ENCODE data around the gene PPM1E.
A peak's percentile ranks its signal among the peaks of the same experiment; 100 is the strongest.

The PPM1E gene

GRCh38 chr17:59002126-59002525, 246.5 kb downstream of the PPM1E start:
- no peak for TF ChIP-seq CTCF (IDR thresholded peaks at IDR 0.05; ENCODE audit: low read depth, low read length, missing control alignments)
- H3K4me3 ChIP-seq (replicated peaks; ENCODE audit: low read depth, low read length): no peak overlapping the region
- DNase-seq (ENCODE audit: extremely low read depth, low read depth): no peak

- H3K4me3 ChIP-seq (replicated peaks; ENCODE audit: low read depth, low read length): no peak overlapping the region
- no peak for TF ChIP-seq CTCF (IDR thresholded peaks at IDR 0.05; ENCODE audit: low read depth, low read length, missing control alignments)
- no peak for DNase-seq (ENCODE audit: extremely low read depth, low read depth)
These were observed 247.2 kb downstream of the PPM1E start for GRCh38 chr17:59002848-59003247.

- H3K4me3 ChIP-seq (replicated peaks; ENCODE audit: low read depth, low read length): no peak overlapping the region
- no peak for TF ChIP-seq CTCF (IDR thresholded peaks at IDR 0.05; ENCODE audit: low read depth, low read length, missing control alignments)
- no peak for DNase-seq (ENCODE audit: extremely low read depth, low read depth)
These were observed 248.2 kb downstream of the PPM1E start for GRCh38 chr17:59003860-59004259.

- TF ChIP-seq CTCF (IDR thresholded peaks at IDR 0.05; ENCODE audit: low read depth, low read length, missing control alignments): peak; percentile 86
- DNase-seq (ENCODE audit: extremely low read depth, low read depth): peak; percentile 33
- no peak overlapping the region for H3K4me3 ChIP-seq (replicated peaks; ENCODE audit: low read depth, low read length)
These were observed 248.9 kb downstream of the PPM1E start for GRCh38 chr17:59004338-59005111.

- TF ChIP-seq CTCF (IDR thresholded peaks at IDR 0.05; ENCODE audit: low read depth, low read length, missing control alignments): no peak
- H3K4me3 ChIP-seq (replicated peaks; ENCODE audit: low read depth, low read length): no peak overlapping the region
- DNase-seq (ENCODE audit: extremely low read depth, low read depth): no peak
These were observed 252.3 kb downstream of the PPM1E start for GRCh38 chr17:59007995-59008394.

- H3K4me3 ChIP-seq (replicated peaks; ENCODE audit: low read depth, low read length): no peak overlapping the region
- DNase-seq (ENCODE audit: extremely low read depth, low read depth): no peak
- no peak for TF ChIP-seq CTCF (IDR thresholded peaks at IDR 0.05; ENCODE audit: low read depth, low read length, missing control alignments)
These were observed 253.1 kb downstream of the PPM1E start for GRCh38 chr17:59008737-59009136.

- DNase-seq (ENCODE audit: extremely low read depth, low read depth): no peak
- no peak overlapping the region for H3K4me3 ChIP-seq (replicated peaks; ENCODE audit: low read depth, low read length)
- no peak for TF ChIP-seq CTCF (IDR thresholded peaks at IDR 0.05; ENCODE audit: low read depth, low read length, missing control alignments)
These were observed 254.4 kb downstream of the PPM1E start for GRCh38 chr17:59010026-59010425.
